Measurements from ENCODE around the gene CYB561A3.

The CYB561A3 gene

GRCh38 chr11:61350803-61351202 lies 10.9 kb downstream of the CYB561A3 start:
- no peaks in the 10 kb centered on the region for H3K4me1 Mint-ChIP-seq
- H3K27me3 Mint-ChIP-seq (ENCODE audit: low read depth), result no peaks in the 10 kb centered on the region
- H3K9me3 Mint-ChIP-seq, result no peaks in the 10 kb centered on the region
- peaks cover 16% of the 10 kb centered on the region for H3K36me3 Mint-ChIP-seq (ENCODE audit: low read depth)
- H3K27ac Mint-ChIP-seq, result no peak overlapping the region
- no peak for TF ChIP-seq CTCF (IDR thresholded peaks at IDR 0.05; ENCODE audit: unreplicated experiment in 3 of 3)
- no peak overlapping the region for H3K4me3 Mint-ChIP-seq

- TF ChIP-seq CTCF (IDR thresholded peaks at IDR 0.05; ENCODE audit: unreplicated experiment in 3 of 3), result no peak
- no peaks in the 10 kb centered on the region for H3K9me3 Mint-ChIP-seq
- peaks cover 16% of the 10 kb centered on the region for H3K36me3 Mint-ChIP-seq (ENCODE audit: low read depth)
- no peak overlapping the region for H3K27ac Mint-ChIP-seq
- H3K4me3 Mint-ChIP-seq, result no peak overlapping the region
- no peaks in the 10 kb centered on the region for H3K4me1 Mint-ChIP-seq
- H3K27me3 Mint-ChIP-seq (ENCODE audit: low read depth), result no peaks in the 10 kb centered on the region
Observed at GRCh38 chr11:61350336-61350735, 11.3 kb downstream of the CYB561A3 start.

- TF ChIP-seq CTCF (IDR thresholded peaks at IDR 0.05; ENCODE audit: unreplicated experiment in 3 of 3), result no peak
- H3K9me3 Mint-ChIP-seq, result no peaks in the 10 kb centered on the region
- H3K27me3 Mint-ChIP-seq (ENCODE audit: low read depth), result no peaks in the 10 kb centered on the region
- H3K27ac Mint-ChIP-seq, result no peak overlapping the region
- H3K4me1 Mint-ChIP-seq, result peaks cover under 1% of the 10 kb centered on the region
- H3K36me3 Mint-ChIP-seq (ENCODE audit: low read depth), result peaks cover 16% of the 10 kb centered on the region
- no peak overlapping the region for H3K4me3 Mint-ChIP-seq
Observed at GRCh38 chr11:61349916-61350315, 11.8 kb downstream of the CYB561A3 start.

GRCh38 chr11:61349189-61349751 lies 12.4 kb downstream of the CYB561A3 start:
- no peaks in the 10 kb centered on the region for H3K27me3 Mint-ChIP-seq (ENCODE audit: low read depth)
- peaks cover 16% of the 10 kb centered on the region for H3K36me3 Mint-ChIP-seq (ENCODE audit: low read depth)
- H3K4me3 Mint-ChIP-seq, result no peak overlapping the region
- no peak for TF ChIP-seq CTCF (IDR thresholded peaks at IDR 0.05; ENCODE audit: unreplicated experiment in 3 of 3)
- H3K9me3 Mint-ChIP-seq, result no peaks in the 10 kb centered on the region
- peaks cover 5% of the 10 kb centered on the region for H3K4me1 Mint-ChIP-seq
- no peak overlapping the region for H3K27ac Mint-ChIP-seq

- H3K9me3 Mint-ChIP-seq, result no peaks in the 10 kb centered on the region
- H3K27ac Mint-ChIP-seq, result no peak overlapping the region
- H3K4me1 Mint-ChIP-seq, result peaks cover 5% of the 10 kb centered on the region
- no peak overlapping the region for H3K4me3 Mint-ChIP-seq
- H3K36me3 Mint-ChIP-seq (ENCODE audit: low read depth), result peaks cover 14% of the 10 kb centered on the region
- no peak for TF ChIP-seq CTCF (IDR thresholded peaks at IDR 0.05; ENCODE audit: unreplicated experiment in 3 of 3)
- H3K27me3 Mint-ChIP-seq (ENCODE audit: low read depth), result no peaks in the 10 kb centered on the region
Observed at GRCh38 chr11:61347916-61348461, 13.7 kb downstream of the CYB561A3 start.
